KMS-11 (cell line): ENCODE measurements around the gene GASK1A.

ENCODE experiments used
- H2AFZ ChIP-seq: fragments of 200-600 bp; sonication (generic); 2 replicates; pipeline ENCODE4 v1.6.1; 2016; ENCODE audit warnings: antibody characterized with exemption, mixed run types, low read depth
- H3K27ac ChIP-seq: fragments of 200-600 bp; sonication (generic); 2 replicates; pipeline ENCODE4 v1.6.1; 2016; ENCODE audit warnings: mild to moderate bottlenecking, mixed run types
- H3K27me3 ChIP-seq: fragments of 200-600 bp; sonication (generic); 2 replicates; pipeline ENCODE4 v1.6.1; 2017; ENCODE audit warnings: mild to moderate bottlenecking, low read depth, mixed run types, moderate library complexity; ENCODE audit not compliant: insufficient read depth
- H3K36me3 ChIP-seq: fragments of 200-600 bp; sonication (generic); 2 replicates; pipeline ENCODE4 v1.6.1; 2017; ENCODE audit warnings: mild to moderate bottlenecking, mixed run types; ENCODE audit not compliant: insufficient read depth
- H3K4me1 ChIP-seq: fragments of 200-600 bp; sonication (generic); 2 replicates; pipeline ENCODE4 v1.6.1; 2016; ENCODE audit warnings: mild to moderate bottlenecking, low read depth, mixed run types; ENCODE audit not compliant: poor library complexity, severe bottlenecking
- H3K4me2 ChIP-seq: fragments of 200-600 bp; sonication (generic); 2 replicates; pipeline ENCODE4 v1.7.0; 2016; ENCODE audit warnings: mild to moderate bottlenecking, mixed run types
- H3K4me3 ChIP-seq: fragments of 200-600 bp; sonication (generic); IDR thresholded peaks from 2 replicates; pipeline ENCODE4 v1.6.1; 2017; ENCODE audit warnings: low read depth, low read length, mixed read lengths; ENCODE audit not compliant: insufficient read depth
- H3K79me2 ChIP-seq: fragments of 200-600 bp; sonication (generic); 2 replicates; pipeline ENCODE4 v1.6.1; 2016; ENCODE audit warnings: low read depth, mixed run types; ENCODE audit not compliant: insufficient read depth
- H3K9ac ChIP-seq: fragments of 200-600 bp; sonication (generic); 2 replicates; pipeline ENCODE4 v1.6.1; 2016; ENCODE audit warnings: mild to moderate bottlenecking, mixed run types
- H4K20me1 ChIP-seq: fragments of 200-600 bp; sonication (generic); 2 replicates; pipeline ENCODE4 v1.6.1; 2016; ENCODE audit warnings: mild to moderate bottlenecking, mixed run types; ENCODE audit not compliant: insufficient read depth
- CTCF ChIP-seq: fragments of 200-600 bp; sonication (generic); conservative IDR thresholded peaks from 2 replicates; pipeline ENCODE4 v1.6.1; 2017; ENCODE audit warnings: low read depth, mild to moderate bottlenecking, antibody characterized with exemption, low read length, moderate library complexity, mixed read lengths

Gene GASK1A

DNA sequence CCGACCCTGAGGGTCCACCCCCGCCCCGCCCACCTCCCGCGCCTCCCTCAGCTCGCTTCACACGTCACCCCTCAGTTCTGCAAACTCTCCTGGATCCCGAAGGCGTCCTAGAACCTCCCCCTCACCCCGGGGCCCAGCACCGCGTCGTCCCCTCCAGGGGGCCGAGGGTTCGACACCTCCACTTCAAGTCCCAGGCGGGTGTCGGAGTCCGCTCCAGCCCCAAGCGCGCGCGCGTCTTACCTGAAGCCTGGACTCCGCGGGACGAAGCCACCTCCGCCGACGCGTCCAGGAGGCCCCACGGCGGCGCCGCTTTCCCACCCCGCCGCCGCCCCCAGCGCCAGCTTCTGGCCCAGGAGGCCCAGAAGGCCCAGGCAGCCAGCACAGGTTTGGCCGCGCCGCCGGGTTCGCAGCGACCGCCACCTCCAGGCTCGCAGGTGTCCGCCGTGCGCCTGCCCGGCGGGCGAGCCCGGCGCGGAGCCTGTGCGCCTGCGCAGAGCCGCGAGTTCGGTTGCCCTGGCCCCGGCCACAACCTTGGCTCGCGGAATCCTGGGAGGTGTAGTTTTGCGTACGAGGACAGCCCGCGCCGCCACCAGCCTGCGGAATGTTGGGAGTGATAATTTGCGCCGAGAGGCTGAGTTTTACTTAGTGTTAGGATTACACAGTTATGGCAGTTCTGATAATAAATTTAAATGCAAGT lies 126.6 kb downstream of the GASK1A start, which contains the start of gene POMGNT2:
POMGNT2 (minus strand) TSS at position 484 of the 697 bp plus-strand sequence. CDS start 24,648 bp downstream, outside the sequence.
- peak within 1 kb of the TSS; percentile 69; the same call in 1 of the 2 replicates for H3K9ac ChIP-seq
- H3K27ac ChIP-seq = no peak within 1 kb of the TSS
- peak within 1 kb of the TSS; percentile 52 for H3K4me2 ChIP-seq
- no peaks in the 10 kb centered on the region for H3K27me3 ChIP-seq
- H3K4me3 ChIP-seq = peak within 1 kb of the TSS; percentile 43
- no peaks in the 10 kb centered on the region for H3K79me2 ChIP-seq
- H3K4me1 ChIP-seq = no peaks in the 10 kb centered on the region
- no peak for TF ChIP-seq CTCF
- no peaks in the 10 kb centered on the region for H3K36me3 ChIP-seq
- H2AFZ ChIP-seq = peak within 1 kb of the TSS; percentile 56; the same call in 1 of the 2 replicates
- H4K20me1 ChIP-seq = no peaks in the 10 kb centered on the region

- Histone ChIP-seq H3K9ac (no peak overlapping the region), H3K4me3 (peak overlapping the region; percentile 43), H4K20me1 (no peaks in the 10 kb centered on the region), H2AFZ (peak overlapping the region; percentile 56; the same call in 1 of the 2 replicates), H3K27ac (no peak overlapping the region), H3K79me2 (no peaks in the 10 kb centered on the region), H3K4me2 (peak overlapping the region; percentile 52), H3K27me3 (no peaks in the 10 kb centered on the region), H3K4me1 (no peaks in the 10 kb centered on the region), H3K36me3 (no peaks in the 10 kb centered on the region)
- no peak for TF ChIP-seq CTCF
Observed at GRCh38 chr3:43106293-43106628, 127.2 kb downstream of the GASK1A start.
